Measurements from ENCODE around the gene CPLX1. TPM values are rescaled to one million over a fixed set of nuclear protein-coding genes. Genes with fewer than 3 reads are reported as not detected.

Gene CPLX1
- total RNA-seq, 1 donor from 2014 or later, result 0.46 TPM

DNA sequence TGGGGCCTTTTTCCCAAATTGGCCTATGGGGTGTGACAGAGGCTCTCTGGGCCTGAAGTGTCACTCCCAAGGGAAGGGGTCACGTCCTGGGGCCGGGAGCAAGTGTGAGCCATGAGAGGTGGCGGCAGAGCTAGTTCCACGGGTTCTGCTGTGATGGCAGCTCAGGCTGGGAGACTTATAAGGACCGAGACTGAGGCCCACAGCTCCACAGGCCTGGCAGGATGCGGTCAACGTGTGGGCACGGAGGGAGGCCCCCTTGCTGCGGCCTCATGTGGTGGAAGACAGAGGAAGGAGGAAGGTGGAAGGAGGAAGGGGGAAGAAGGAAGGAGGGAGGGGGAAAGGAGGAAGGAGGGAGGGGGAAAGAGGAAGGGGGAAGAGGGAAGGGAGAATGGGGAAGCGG is 7.2 kb upstream of the CPLX1 start:
- Mint-ChIP-seq H3K36me3 (ENCODE audit: low read depth, unreplicated experiment) (peaks cover 2% of the 10 kb centered on the region), H3K4me1 (ENCODE audit: unreplicated experiment) (peaks cover 2% of the 10 kb centered on the region), H3K27ac (ENCODE audit: unreplicated experiment) (no peak overlapping the region), H3K4me3 (ENCODE audit: unreplicated experiment) (no peak overlapping the region), H3K27me3 (ENCODE audit: unreplicated experiment) (peaks cover 8% of the 10 kb centered on the region), H3K9me3 (ENCODE audit: unreplicated experiment) (no peaks in the 10 kb centered on the region)
- TF ChIP-seq, protein P1, sequence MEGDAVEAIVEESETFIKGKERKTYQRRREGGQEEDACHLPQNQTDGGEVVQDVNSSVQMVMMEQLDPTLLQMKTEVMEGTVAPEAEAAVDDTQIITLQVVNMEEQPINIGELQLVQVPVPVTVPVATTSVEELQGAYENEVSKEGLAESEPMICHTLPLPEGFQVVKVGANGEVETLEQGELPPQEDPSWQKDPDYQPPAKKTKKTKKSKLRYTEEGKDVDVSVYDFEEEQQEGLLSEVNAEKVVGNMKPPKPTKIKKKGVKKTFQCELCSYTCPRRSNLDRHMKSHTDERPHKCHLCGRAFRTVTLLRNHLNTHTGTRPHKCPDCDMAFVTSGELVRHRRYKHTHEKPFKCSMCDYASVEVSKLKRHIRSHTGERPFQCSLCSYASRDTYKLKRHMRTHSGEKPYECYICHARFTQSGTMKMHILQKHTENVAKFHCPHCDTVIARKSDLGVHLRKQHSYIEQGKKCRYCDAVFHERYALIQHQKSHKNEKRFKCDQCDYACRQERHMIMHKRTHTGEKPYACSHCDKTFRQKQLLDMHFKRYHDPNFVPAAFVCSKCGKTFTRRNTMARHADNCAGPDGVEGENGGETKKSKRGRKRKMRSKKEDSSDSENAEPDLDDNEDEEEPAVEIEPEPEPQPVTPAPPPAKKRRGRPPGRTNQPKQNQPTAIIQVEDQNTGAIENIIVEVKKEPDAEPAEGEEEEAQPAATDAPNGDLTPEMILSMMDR (IDR thresholded peaks at IDR 0.05; ENCODE audit: unreplicated experiment), result no peak
- no peak for DNase-seq (ENCODE audit: low spot score)

DNA sequence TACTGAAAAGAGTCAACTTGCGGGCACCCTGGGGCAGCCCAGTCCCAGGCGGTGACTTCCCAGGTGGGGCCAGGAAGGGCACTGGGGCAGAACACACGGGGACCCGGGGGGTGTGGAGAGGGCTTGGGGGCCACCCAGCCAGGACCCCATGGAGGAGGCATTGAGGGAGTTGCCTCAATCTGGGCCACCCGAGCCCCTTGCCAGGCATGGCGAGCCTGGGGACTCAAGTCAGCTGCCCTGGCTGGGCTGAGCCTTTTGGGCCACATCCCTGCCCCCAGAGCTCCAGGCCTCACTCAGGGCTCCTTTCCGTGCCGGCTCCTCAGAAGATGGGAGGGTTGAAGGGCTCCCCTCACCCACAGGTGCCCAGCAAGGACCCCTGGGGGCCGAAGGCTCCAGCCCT is 6.6 kb upstream of the CPLX1 start:
- Mint-ChIP-seq H3K27ac (ENCODE audit: unreplicated experiment) (no peak overlapping the region), H3K4me1 (ENCODE audit: unreplicated experiment) (peaks cover 5% of the 10 kb centered on the region), H3K27me3 (ENCODE audit: unreplicated experiment) (peaks cover 14% of the 10 kb centered on the region), H3K9me3 (ENCODE audit: unreplicated experiment) (no peaks in the 10 kb centered on the region), H3K36me3 (ENCODE audit: low read depth, unreplicated experiment) (peaks cover 6% of the 10 kb centered on the region), H3K4me3 (ENCODE audit: unreplicated experiment) (no peak overlapping the region)
- no peak for DNase-seq (ENCODE audit: low spot score)
- TF ChIP-seq, protein P1 (IDR thresholded peaks at IDR 0.05; ENCODE audit: unreplicated experiment), result no peak

DNA sequence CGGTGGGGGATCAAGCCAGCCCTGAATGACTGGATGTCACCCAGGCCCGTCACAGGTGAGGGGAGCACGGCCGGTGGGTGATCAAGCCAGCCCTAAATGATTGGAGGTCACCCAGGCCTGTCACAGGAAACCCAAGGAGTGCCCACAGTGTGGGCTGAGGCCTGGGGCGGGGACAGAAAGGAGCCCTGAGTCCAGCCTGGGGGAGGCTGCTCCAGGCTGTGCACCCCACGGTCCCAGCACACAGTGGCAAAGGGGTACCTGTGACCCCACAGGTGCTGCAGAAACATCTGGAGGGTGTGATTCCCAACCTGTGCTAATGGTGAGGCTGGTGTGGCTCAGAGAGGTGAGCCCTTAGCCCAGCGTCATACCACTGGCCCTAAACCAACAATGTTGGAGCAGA is 6.2 kb upstream of the CPLX1 start:
- peaks cover 5% of the 10 kb centered on the region for H3K4me1 Mint-ChIP-seq (ENCODE audit: unreplicated experiment)
- TF ChIP-seq, protein P1 (IDR thresholded peaks at IDR 0.05; ENCODE audit: unreplicated experiment), result no peak
- H3K4me3 Mint-ChIP-seq (ENCODE audit: unreplicated experiment), result no peak overlapping the region
- no peak overlapping the region for H3K27ac Mint-ChIP-seq (ENCODE audit: unreplicated experiment)
- DNase-seq (ENCODE audit: low spot score), result no peak
- no peaks in the 10 kb centered on the region for H3K9me3 Mint-ChIP-seq (ENCODE audit: unreplicated experiment)
- H3K36me3 Mint-ChIP-seq (ENCODE audit: low read depth, unreplicated experiment), result peaks cover 6% of the 10 kb centered on the region
- peaks cover 15% of the 10 kb centered on the region for H3K27me3 Mint-ChIP-seq (ENCODE audit: unreplicated experiment)

DNA sequence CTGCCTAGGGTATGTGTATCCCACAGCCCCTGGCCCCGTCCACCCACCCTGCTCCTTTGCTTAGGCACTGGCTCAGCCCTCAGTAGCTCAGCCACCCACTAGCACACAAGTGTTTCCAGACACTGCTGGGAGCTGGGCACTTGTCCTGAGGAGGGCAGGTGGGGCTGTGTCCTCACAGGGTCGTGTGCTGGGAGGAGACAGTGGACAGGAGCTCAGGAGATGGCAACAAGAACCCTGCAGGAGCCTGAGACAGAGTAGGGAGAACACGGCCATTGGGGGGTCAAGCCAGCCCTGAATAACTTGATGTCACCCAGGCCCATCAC is 5.5 kb upstream of the CPLX1 start:
- Mint-ChIP-seq H3K4me1 (ENCODE audit: unreplicated experiment) (peaks cover 5% of the 10 kb centered on the region), H3K27ac (ENCODE audit: unreplicated experiment) (no peak overlapping the region), H3K4me3 (ENCODE audit: unreplicated experiment) (no peak overlapping the region), H3K27me3 (ENCODE audit: unreplicated experiment) (peaks cover 15% of the 10 kb centered on the region), H3K9me3 (ENCODE audit: unreplicated experiment) (no peaks in the 10 kb centered on the region), H3K36me3 (ENCODE audit: low read depth, unreplicated experiment) (peaks cover 6% of the 10 kb centered on the region)
- DNase-seq (ENCODE audit: low spot score), result no peak
- TF ChIP-seq, protein P1 (IDR thresholded peaks at IDR 0.05; ENCODE audit: unreplicated experiment), result no peak

DNA sequence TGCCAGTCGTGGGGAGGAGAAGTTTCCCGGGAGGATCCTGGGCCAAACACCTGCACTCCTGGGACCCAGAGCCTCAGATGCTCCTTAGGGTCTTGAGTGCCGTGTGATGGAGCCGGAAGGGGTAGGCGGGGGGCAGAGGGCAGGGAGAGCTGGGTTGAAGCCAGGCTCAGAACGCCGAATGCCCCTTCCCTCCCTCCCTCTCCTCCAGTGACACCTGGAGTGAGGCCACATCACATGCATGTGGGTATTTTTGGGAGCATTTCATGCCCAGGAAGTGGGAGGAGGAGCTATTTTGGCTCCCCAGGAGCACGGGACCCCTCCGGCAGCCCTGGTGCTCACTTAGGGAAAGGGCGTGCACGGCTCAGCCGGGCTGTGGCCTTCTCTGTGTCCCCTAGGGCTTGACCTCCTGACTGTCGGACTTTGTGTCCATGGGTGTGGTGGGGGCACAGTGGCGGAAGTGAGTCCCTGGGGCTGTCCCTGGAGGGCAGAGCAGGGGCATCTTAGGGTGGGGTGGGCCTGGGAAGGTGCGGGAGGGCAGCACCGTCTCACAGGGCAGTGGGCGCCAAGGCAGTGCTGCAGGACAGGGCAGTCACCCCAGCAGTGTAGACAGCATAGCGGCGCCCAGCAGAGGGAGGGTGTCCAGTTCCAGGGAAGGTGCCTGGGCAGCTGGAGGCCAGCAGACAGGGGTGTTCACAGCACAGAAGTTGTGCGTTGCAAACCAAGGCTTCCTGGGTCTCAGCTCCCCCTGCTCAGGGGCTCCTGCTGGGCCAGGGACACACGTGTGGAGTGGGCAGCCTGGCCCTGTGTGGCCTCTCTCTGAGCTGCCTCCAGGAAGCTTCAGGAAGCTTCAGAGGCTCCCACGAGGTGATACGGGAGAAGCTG is 4.9 kb upstream of the CPLX1 start:
- TF ChIP-seq, protein P1 (IDR thresholded peaks at IDR 0.05; ENCODE audit: unreplicated experiment), result no peak
- Mint-ChIP-seq H3K27me3 (ENCODE audit: unreplicated experiment) (peaks cover 15% of the 10 kb centered on the region), H3K36me3 (ENCODE audit: low read depth, unreplicated experiment) (peaks cover 6% of the 10 kb centered on the region), H3K9me3 (ENCODE audit: unreplicated experiment) (no peaks in the 10 kb centered on the region), H3K4me3 (ENCODE audit: unreplicated experiment) (no peak overlapping the region), H3K27ac (ENCODE audit: unreplicated experiment) (no peak overlapping the region), H3K4me1 (ENCODE audit: unreplicated experiment) (peaks cover 5% of the 10 kb centered on the region)
- DNase-seq (ENCODE audit: low spot score), result no peak

All from endothelial cell (in vitro differentiated cells).